DMS79 (cell line): ENCODE data around the gene TIE1.

Source experiments
- DNase-seq: peaks from one replicate; lab custom pipeline; 2025; lab: John Stamatoyannopoulos, UW

The TIE1 gene

GRCh38 chr1:43339584-43340232 is 38.9 kb downstream of the TIE1 start:
- no peak for DNase-seq

DNA sequence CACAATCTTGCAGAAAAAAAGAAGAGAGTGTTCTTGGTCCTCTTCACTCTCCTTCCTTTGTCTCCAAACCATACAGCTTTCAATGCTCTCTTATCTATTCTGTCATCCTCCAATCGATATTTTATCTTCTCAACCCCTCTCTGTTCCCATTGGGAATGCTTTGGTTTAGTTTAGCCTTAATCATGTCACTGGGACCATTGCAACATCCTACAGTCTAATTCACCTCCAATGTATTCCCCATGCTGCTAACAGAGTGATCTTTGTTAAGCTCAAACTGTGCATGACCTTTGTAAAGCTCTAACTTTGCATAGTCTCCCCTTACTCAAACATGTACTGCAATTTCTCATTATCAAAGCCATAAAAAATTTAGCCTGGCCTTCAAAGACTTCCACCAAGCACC is 39.8 kb downstream of the TIE1 start:
- DNase-seq = no peak

GRCh38 chr1:43344267-43344850 is 43.6 kb downstream of the TIE1 start:
- DNase-seq = no peak

DNA sequence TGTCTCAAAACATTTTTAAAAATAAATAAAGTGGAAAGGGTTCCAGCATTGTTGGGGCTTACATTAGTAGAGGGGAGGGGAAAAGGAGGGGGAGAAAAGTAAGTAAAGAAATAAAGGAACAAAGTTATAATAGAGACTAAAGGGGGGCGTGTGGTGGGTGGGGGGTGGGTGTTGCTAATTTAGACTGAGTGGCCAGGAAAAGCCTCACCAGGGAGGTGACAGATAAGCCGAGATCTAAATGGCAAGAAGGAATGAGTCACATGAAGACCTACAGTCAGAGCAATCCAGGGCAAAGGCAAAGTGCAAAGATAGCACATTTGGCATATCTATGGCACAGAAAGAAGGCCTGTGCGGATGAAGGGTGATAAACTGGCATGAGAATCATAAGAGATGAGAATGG is 44.3 kb downstream of the TIE1 start:
- DNase-seq = no peak

DNA sequence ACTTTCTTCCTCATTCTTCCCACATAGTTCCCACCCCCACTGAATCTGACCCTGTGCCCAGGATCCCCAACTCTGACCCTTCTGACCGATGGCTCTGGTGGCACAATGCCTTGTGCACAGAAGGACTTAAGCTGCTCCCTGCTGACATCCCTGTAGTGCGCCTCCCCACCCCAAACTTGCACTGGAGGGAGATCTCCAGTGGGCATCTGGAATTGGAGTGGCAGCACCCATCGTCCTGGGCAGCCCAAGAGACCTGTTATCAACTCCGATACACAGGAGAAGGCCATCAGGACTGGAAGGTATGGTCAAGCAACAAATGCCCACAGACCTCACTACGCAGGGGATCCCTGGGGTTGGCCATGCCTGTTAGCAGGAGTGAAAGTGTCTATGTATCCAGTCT is 45.9 kb downstream of the TIE1 start:
- DNase-seq = no peak

- DNase-seq = peak; percentile 77
Measured at GRCh38 chr1:43348343-43348808, 47.6 kb downstream of the TIE1 start.

DNA sequence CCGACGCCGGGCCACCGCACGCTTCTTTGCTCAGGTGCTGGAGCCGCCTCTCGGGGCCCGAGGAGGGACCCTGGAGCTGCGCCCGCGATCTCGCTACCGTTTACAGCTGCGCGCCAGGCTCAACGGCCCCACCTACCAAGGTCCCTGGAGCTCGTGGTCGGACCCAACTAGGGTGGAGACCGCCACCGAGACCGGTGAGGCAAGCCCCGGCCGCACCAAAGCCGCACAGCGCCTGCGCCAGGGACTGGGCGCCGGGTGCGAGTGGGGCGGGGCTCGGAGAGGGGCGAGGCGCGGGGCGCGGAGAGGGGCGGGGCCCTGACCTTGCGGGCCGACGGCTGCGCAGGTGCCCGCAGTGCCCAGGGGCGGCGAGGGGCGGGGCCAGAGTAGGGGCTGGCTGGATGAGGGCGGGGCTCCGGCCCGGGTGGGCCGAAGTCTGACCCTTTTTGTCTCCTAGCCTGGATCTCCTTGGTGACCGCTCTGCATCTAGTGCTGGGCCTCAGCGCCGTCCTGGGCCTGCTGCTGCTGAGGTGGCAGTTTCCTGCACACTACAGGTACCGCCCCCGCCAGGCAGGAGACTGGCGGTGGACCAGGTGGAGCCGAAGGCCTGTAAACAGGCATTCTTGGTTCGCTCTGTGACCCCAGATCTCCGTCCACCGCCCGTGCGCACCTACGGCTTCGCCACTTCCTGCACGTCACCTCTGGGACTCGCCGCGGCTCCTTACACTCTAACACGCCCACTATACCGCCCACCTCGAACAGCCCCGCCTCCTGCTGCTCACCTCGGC is 48.2 kb downstream of the TIE1 start:
- peak; percentile 95 for DNase-seq

DNA sequence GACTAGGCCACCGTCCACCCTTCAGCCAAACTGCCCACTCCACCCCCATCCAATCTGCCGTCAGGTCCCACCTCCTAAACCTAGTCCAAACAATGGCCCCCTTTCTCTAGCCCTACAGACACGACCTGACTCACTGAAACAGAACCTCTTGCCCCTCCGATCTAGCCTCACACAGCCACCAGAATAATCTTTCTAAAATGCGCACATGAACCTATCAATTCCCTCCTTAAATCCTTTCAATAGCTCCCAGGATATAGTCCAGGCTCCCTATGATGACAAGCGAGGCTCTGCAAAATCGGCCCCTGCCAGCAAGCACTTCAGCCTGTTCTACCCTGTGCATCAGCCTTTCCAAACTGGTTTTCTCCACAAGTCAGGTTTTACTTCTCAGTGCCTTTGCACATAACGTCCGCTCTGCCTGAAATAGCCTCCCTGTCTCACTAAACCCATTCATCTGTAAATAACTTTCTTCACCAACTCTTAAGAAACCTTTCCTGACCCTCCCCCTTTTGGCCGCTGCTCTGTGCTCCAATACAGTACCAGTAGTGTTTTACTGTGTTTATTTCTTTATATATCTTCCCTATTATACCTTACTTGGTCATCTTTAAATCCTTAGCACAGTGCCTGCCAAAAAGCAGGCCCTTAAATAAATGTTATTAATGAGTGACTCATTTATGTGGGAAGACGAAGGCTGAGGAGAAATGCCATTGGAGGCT is 49.0 kb downstream of the TIE1 start:
- no peak for DNase-seq

GRCh38 chr1:43350976-43351375 is 50.2 kb downstream of the TIE1 start:
- no peak for DNase-seq

GRCh38 chr1:43351421-43352350 is 50.9 kb downstream of the TIE1 start:
- DNase-seq = no peak

DNA sequence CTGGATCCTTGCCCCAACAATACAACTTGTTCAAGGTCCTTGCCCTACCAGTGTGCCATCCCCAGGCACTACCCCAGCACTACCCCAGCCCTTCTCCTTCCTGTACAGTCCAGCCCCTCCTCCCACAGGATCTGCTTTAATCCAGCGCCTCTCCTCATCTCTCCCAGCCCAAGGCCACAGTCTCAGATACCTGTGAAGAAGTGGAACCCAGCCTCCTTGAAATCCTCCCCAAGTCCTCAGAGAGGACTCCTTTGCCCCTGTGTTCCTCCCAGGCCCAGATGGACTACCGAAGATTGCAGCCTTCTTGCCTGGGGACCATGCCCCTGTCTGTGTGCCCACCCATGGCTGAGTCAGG is 51.5 kb downstream of the TIE1 start:
- DNase-seq = no peak

DNA sequence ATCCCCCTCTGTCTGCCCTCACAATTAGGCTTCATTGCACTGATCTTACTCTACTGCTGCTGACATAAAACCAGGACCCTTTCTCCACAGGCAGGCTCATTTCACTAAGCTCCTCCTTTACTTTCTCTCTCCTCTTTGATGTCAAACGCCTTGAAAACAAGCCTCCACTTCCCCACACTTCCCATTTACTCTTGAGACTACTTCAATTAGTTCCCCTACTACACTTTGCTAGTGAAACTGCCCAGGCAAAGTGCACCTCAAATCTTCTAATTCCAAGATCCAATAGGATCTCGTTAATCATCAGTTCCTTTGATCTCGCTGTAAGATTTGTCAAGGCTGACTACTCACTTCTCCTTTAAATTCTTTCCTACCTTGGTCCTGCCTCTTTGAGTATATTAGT is 52.1 kb downstream of the TIE1 start:
- no peak for DNase-seq

DNA sequence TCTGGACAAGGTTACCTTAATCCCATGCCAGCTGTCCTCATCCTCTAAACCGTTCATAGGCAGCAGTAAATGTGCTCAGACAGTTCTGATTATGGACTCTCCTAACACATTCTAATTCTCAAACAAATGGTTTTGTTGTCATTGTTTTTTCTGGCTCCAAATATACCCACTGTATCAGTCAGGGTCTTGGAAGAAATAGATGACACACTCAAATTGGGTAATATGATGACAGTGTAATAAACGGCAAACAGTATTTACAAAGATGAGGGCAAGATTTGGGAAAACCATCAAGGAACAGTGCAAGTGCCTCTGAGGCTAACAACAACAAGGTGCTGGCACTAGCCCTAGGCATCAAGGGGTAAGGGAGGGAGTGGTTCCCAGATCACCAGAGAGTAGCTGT is 53.7 kb downstream of the TIE1 start:
- DNase-seq = no peak

DNA sequence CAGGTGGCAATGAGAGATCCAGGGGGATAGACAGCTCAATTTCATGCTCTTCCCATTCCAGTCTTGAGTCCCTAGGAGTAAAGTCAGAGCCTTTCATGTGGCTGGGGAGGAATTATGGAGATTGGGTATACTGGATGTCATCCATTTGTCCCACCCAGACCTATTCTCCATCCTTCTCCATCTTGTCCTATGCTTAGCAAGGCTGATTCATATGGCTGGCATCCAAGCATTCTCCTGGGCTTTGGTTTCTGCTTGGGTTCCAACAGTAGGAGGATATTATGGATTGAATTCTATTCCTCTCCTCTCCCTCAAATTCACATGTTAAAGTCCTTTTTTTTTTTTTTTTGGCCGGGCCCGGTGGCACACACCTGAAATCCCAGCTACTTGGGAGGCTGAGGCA is 54.2 kb downstream of the TIE1 start:
- DNase-seq = no peak

DNA sequence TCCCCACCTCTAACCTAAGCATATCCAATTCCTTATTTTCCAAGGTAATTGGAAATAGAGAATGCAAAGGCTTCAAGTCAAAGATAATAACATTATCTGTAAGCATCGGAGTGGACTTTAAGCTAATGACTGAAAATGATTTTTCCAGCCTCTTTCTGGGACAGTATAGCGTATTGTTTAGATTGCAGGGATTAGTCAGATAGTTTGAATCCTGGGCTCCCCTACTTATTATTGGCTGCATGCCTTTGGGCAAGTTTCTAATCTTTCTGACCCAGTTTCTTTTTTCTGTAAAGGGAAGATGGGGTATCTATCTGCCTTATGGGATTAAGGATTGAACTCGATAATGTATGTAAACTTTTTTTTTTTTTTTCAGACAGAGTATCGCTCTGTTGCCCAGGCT is 56.5 kb downstream of the TIE1 start:
- DNase-seq = no peak

- peak; percentile 54 for DNase-seq
Measured at GRCh38 chr1:43358121-43358745, 57.5 kb downstream of the TIE1 start.

- DNase-seq = peak; percentile 99
Measured at GRCh38 chr1:43358746-43359693, 58.2 kb downstream of the TIE1 start, which contains the start of gene CDC20. Gene CDC20 (plus strand): TSS chr1:43358981. CDS start chr1:43359216, 235 bp downstream.

DNA sequence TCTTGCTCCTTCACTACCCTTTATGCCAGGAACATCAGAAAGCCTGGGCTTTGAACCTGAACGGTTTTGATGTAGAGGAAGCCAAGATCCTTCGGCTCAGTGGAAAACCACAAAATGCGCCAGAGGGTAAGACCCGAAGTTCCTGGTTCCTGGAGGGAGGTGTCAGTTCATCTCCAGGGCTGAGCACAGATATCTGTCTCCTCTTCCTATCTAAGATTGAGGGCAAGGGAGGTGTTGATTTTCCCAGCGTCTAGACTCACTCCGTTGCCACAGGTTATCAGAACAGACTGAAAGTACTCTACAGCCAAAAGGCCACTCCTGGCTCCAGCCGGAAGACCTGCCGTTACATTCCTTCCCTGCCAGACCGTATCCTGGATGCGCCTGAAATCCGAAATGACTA is 58.9 kb downstream of the TIE1 start:
- no peak for DNase-seq

DNA sequence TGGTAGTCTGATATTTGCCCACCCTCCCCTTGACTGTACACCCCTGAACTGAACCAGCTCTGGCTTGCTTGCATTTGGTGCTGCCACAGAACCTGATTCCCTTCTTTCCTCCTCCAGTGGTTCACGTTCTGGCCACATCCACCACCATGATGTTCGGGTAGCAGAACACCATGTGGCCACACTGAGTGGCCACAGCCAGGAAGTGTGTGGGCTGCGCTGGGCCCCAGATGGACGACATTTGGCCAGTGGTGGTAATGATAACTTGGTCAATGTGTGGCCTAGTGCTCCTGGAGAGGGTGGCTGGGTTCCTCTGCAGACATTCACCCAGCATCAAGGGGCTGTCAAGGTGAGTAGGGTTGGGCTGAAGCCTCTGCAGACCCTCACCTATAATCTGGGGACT is 59.8 kb downstream of the TIE1 start:
- DNase-seq = no peak
